Right renal cortex interstitium (tissue), 3 donors: ENCODE data around the gene PPP1R9A. TPM values are rescaled to one million over a fixed set of nuclear protein-coding genes. Genes with fewer than 3 reads are reported as not detected.

Experiments
- DNase-seq, 3 donors: peaks; one replicate each; pipeline ENCODE4 v3.0.0-alpha.2; 2013; ENCODE audit warnings: low read depth in 3 of 3, low spot score in 2 of 3
- polyA plus RNA-seq, 3 donors: library from polyadenylated mRNA; unstranded; fragments of 120-200 nt; gene quantifications; one replicate each; pipeline ENCODE4 v1.2.1, GENCODE V29; 2013; ENCODE audit not compliant: insufficient read length in 3 of 3

PPP1R9A gene
- polyA plus RNA-seq, 3 donors, result 31.3 to 32.3 (median 31.9) TPM

DNA sequence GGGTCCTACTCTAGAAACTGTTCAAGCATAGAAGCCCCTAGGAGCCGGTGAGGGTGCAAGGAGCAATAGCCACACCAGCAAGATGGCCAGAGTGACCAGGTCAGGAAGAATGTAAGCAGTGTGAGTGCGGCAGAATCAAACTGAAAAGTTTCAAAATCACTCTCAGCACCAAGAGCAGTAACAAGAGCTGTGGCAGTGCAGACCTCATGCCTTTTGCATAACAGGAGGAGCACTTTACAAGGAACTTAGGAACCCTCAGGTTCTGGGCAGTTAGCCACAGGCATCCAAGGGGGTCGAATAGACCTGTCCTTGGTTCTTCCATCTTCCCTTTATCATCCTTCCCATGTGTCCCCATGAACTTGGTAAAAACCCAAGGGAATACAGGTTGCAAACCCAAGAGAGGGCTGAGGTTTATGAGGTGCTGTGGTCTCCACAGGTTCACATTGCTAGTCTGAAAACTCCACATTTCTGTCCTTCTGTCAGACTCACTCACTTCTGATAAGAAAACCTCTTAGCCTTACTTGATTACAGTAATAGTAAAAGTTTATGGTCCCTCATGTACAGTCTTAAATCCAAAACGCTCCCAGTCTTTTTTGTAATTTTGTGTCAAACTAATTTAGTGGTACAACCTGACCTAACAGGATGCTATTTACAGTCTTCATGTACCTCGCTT lies 338.6 kb downstream of the PPP1R9A start:
- peak in 1 of 3 donors; percentile 15 for DNase-seq

DNA sequence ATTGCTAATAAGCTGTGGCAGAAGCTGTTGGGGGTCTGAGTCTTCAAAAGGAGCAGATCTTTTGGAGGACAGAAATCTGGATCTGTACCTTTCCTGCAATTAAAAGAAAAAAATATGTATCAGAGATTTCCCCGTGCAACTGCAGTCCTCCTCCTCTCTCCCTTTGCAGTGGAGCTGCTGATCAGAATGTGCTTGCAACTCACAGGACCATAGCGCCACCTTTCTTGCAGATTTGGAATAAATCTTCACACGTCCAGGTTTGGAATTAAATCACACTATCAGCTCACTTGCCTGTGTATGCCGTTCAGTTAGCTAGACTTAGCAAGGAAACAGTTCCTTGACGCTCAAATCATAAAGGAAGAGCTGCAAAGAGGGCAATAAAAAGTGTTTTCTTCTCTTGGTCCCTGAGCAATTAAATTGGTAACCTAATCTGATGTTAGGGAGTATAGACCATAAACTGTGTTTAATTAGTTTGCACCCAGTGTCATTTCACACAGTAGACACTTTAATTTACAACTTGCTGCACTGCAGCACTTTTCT lies 339.5 kb downstream of the PPP1R9A start:
- DNase-seq, result peak; percentile 78 to 86 (median 83)

DNA sequence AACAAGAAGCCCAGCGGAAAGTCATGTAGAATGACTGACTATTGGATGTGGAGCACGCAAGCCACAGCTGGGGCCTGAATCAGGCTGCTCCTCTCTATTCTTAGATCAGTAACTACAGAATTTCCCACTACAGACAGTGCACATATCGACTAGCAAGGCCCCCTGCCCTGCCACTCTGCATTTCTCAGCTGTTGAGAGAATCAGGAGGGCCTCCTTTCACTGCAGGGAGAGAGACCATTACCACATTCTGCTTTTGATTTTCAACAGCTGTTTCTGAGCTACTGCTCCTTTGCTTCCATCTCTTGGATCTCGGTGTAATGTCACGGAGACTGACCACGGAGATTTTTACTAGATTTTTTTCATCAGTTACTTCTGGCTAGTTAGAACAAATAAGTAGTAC lies 343.2 kb downstream of the PPP1R9A start:
- DNase-seq, result no peak

DNA sequence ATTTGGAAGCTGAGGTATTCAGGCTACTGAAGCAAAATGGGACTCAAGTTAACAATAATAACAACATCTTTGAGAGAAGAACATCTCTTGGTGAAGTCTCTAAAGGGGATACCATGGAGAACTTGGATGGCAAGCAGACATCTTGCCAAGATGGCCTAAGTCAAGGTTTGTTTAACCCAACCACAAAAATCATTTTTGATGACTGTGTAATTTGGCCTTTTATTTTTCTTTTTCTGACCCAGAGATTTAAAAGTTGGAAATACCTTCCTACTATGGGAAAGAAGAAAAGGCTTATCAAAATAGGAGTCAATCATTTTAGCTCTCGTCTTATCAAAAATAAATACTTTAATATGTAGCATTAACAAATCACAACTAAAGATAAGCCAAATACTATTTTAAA lies 344.6 kb downstream of the PPP1R9A start:
- no peak for DNase-seq

DNA sequence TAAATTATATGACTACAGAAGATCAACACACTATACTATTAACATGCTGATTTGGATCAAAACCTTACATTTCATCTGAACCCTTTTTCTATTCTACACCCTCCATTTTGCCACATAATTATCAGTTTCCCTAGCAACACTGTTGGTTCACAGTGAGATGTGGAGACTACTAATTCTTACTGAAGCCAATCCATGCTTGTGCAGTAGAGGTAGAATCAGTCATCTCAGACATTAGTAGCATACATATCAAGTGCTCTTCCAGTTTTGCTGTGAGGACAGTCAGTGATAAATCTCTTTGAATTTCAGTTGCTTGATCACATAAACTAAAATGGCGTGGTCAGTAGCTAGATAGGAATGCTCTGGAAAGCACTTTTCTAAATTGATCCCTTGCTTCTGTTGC lies 346.6 kb downstream of the PPP1R9A start:
- DNase-seq, result no peak

DNA sequence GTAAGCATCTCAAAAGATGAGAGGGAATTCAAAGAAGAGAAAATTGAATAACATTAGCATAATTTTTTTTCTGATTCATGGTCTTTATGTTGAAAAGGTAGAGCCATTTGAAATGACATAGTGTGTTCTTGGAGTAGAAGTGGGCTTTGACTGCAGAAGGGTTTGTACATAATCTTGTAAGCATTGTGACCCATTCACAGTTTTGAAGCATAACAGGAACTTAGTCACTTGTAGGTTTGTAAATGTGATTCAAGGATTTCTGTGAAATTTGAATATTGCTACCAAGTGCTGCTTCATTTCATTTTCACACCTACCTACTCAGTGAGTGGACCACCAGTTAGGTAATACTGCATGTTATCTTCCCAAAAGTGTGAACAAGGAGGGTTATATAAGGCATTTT lies 348.3 kb downstream of the PPP1R9A start:
- DNase-seq, result no peak

DNA sequence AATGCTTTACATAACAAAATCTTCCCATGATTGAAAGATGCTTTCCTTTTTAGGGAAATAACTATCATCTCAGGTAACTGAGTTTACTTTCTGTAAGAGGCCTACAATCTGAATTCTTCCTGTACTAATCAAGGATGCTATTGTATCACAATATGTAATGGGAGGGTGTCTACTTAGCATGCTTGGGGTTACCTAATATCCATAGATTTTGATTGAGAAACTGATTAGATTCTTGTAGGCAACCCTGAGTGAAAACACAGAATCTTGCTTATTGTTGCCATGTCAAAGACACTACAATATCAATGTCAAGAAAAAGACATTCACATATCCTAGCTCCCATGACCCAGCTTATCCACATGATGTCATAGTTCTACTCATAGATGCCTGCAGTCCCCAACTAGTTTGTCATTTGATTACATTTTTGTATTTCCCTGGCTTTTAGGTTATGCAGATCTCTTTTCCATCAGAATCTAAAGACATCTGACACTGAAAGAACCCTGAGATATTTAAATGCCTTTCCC lies 354.6 kb downstream of the PPP1R9A start:
- no peak for DNase-seq

DNA sequence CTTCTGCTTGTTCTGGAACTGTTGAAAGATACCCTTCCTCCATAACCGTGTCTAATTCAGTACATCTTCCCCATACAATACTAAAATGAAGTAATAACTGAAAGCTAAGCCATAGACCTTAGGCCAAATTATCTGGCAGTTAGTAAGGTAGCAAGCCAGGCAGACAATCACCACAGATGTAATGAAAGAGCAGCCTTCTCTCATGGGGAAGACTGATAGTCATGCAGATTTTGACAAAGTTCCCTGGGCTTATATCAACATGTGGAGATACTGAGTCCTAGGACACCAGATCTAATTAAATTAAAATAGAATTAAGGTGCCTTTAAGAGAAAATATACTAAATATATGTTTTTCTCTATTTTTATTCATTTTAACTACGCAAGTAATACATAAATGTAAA lies 355.5 kb downstream of the PPP1R9A start:
- no peak for DNase-seq

DNA sequence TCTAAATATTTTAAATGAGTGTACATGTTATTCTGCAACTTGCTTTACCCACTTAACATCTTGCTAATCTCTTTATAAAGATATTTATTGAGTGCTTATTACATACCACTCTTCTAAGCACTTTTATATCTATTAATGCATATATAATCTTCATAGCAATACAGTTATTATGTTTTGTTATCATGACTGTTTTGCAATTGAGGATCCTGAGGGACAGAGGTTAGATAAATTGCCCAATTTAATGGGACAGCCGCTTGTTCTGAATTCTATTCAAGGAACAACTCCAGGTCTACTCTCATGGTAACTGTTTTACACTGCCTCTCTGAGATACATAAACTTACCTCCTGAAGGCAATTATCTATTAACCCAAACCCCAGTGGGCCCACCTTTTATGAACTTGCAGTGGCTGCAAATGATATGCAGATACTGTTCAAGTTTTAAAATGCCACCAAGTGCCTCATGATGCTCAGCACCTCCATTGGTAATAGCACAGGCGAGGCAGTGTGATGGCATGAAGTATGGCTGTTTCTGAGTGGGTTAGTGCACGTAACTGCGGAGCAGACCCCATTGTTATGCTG lies 356.5 kb downstream of the PPP1R9A start:
- DNase-seq, result no peak

DNA sequence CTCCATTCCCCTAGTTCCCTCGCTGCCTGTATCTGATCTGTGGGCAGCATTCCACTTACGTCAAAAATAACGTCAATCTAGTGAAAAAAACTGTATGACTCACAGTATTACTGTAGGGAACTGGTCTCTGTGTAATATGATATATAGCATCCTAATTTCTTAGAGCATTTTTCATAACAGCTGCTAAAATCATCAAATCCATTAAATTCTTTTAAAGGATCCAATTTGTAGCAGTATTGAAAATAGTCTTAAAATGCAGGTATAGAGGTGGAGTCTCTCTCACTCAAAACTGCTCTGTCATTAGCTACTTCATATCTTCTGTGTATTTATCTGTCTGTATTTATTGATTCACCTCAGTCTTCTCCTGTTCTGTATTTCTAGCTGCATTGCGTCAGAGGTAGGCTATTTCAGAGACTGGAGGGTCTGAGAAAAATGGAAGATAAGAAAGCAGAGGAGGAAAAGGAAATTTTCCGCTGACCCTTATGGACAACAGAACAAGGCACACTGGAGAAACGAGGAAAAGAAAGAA lies 357.0 kb downstream of the PPP1R9A start:
- no peak for DNase-seq

DNA sequence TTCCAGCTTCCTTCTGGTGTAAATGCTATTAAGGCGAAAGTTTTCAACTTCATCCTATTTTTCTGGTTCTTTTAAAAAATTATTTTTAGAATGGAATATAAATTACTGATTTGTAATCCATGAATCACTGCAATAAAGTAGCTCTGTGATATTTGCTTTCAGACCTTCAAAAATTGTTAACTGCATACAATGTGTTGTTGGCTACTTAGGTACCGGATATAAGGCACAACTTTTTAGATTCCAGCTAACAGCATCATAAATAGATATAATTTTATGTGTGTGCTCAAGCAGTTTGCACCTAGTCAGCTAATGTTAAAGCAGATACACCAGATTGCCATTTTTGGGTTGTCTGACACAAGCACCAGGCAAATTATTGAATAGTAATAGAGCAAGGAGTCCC lies 358.2 kb downstream of the PPP1R9A start:
- no peak for DNase-seq

DNA sequence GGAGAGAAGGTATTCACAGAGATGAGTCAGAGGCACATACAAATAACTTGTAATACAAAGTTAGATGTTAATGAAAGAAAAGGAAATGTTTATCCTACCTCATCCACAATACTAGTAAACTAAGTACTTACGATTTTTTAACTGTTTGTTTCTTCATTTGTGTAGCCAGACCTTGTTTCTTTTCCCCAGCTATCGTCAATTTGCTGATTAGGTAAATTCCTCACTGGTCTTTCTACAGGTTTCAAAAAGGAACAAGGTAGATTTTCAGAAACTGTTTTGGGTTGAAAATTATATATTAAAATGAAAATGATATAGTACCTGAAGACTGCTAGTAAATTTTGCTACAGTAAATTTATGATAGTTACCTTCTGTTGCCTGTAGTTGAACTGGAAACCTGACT lies 360.4 kb downstream of the PPP1R9A start:
- no peak for DNase-seq

DNA sequence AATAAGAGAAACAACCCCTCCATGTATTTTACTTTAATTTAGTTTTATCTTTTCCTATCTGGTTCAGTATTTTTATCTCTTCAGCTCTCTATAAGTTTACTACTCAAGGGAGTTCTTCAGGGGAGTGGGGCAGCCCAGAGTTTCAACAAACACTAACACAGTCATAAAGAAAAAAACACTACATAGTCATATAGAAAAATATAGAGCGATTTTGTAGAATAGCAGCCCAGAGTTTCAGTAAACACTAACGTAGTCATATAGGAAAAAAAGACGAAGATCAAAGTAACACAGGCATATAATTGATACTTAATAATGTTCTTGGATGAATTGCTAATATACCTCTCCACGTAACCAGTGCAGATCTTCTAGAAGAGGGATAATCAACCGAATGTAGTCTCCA lies 362.2 kb downstream of the PPP1R9A start:
- no peak for DNase-seq

DNA sequence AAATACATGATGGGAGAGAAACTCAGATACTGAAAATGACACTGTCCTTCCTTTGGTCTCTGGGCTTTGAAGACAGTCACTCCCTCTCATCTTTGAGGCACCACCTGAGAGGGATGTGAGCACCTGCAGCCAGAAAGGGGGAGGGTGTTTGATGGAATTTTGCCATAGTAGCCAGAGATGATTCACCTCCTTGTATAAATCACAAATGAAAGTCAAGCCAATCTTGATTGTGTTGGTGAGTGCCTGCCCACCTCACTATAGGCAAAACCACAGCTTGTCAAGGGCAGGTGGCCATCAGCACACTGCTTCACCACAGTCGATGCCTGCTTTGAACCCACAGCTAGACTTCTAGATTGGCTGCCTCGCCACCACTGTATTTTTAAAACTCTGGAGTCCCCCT lies 368.7 kb downstream of the PPP1R9A start:
- no peak for DNase-seq

DNA sequence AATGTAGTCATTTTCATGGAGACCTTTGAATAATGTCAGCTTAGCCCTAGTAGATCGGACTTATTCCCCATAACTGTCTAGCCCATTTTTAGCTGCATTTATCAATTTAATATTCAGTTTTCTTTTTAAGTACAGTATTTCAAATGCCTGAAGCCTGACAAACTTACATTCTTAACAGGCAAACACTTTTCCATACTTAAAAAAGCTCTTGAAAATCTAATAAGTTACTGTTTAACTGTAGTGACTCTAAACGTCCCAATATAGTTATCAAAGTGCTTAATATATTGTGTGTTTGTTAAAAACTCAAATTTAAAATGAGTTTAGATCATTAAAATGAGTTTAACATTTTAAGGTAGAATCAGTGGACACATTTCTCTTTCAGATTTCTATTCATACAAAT lies 372.0 kb downstream of the PPP1R9A start:
- DNase-seq, result no peak

DNA sequence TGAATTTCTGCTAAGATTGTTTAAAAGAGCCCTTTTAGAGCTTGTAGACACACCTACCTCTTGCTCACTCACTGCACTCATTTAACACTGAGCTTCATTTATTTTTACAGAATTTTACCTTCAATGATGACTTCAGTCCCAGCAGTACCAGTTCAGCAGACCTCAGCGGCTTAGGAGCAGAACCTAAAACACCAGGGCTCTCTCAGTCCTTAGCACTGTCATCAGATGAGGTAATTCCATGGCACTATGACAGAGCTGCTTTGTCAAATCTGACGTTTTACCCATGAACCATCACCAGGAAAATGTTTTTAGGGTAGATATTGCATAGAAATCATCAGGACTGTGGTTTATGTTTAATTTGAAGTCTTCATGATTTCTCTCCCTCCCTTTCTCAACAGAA lies 378.7 kb downstream of the PPP1R9A start:
- DNase-seq, result no peak

DNA sequence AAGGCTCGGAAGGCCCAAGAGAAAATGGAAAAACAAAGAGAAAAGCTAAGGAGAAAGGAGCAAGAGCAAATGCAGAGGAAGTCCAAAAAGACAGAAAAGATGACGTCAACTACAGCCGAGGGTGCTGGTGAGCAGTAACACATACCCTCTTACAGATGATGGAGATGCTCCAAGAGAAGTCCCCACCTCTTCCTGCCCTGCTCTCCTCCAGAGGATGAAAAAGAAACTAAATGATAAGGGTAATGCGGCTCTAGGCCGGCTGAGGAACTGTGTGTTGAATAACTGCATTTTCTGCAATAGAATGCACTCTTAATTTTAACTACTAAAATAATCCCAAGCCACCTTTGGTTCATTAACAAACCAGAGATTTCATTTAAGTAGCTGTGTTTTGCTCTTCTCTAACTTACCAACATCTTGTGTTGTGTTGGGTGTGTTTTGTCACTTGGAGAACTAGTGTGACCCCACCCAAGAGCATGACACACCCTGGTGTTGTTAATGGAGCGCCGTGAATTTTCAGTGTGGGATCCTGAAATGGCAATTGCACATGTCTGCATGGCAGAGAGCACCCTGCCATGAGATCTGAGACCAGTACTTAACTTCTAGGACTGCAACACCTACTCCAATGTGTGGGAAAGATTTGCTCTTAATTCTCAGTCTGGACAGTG lies 382.9 kb downstream of the PPP1R9A start:
- no peak for DNase-seq

DNA sequence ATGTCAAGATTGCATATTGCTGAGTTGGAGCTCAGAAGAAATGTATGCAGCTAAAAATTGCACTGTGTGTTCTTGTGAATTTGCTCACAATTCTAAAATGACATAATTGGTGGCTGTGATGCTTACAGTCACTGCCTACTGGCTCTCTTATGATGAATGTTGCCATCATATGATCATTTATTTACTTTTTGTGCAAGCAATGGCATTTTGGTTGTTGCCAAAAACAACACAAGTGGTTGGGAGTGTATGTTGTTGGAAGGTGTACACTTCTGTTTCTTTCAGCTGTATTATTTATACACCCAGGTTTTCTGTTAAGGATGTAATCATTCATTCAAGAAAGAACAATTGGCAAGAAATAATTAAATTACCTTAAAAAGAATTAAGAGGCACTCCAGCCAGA lies 388.0 kb downstream of the PPP1R9A start:
- DNase-seq, result no peak

DNA sequence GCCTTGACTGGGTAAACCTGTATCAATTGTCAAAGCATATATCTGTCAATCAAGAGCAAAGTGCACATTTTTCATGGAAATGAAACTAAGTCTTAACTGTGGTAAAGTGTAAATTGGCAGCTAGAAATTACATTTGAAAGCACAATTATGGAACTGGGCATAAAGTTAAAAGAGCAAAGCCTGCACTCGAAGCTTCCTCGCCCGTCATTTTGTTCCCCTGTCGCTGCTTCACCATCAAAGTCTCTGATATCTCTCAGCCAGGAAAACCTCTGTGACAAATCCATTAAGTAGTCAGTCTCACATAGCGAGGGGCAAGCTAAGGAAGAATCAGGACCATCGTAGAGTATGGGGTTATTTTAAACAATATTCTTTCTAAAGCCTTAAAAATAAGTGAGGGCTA lies 389.1 kb downstream of the PPP1R9A start:
- no peak for DNase-seq

DNA sequence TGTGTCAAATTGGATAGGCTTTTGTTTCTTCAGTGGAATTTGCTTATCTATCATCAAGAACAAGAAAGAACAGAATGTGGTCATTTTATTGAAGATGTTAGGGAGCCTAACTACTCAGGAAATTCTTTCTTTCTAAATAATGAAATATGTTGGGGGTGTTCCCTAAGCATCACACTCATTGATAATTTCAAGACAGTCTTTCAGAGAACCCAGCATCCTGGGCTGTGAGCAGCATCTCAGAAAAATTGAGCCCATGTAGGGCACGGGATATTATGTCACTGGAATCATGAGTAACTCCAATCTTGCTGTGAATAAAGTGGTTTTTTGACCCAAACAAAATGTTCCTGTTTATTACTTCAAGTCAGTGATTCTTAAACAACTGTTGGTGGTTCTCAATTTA lies 389.6 kb downstream of the PPP1R9A start:
- no peak for DNase-seq

DNA sequence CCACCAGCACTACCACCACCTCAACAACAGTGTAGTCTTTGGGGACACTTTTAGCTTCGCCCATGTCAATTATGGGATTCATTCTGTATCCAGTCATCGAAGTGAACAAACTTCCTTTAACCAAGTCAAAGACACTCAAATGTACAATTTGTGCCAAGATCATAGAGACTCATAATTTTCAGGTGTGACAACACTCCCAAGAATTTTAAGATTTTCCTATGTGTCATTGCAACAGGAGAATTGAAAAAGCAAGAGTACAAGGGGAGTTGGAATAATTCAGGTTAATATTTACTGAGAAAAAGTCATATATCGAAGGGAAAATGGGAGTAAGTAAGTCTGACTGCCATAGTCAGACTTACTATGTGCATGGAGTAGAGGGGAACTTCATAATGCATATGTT lies 390.7 kb downstream of the PPP1R9A start:
- DNase-seq, result no peak
